GM19455 (cell line): ENCODE measurements around the gene FAM90A1.
"Not testable (repeated sequence)": the region's sequence is repeated elsewhere in the genome, so short reads cannot be mapped to it uniquely, and the experiment has no call there.

Source experiments
- ATAC-seq: cut with Tn5 transposase; IDR thresholded peaks from one replicate; pipeline ENCODE4 v1.9.1; 2021; ENCODE audit not compliant: unreplicated experiment

FAM90A1 gene

GRCh38 chr12:8179989-8180585 is 47.3 kb downstream of the FAM90A1 start:
- not testable (repeated sequence) for ATAC-seq

DNA sequence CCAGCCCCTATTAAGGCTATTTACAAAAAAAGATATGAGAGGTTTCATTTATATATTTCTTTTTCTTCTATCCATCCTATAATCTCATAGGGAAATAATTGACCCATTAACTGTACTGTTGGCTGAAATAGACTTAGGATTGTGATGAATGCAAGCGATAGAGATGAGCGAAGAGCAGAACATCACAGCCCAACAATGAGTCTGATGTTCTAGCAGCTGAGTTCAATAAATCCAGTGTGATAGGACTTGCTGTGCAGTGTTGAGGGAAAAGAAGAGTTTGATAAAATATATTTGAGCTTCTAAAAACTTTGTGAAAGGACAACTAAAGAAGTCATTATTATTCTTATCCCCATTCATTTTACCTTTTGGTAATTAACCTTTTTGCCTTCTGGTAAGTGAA is 54.5 kb downstream of the FAM90A1 start:
- not testable (repeated sequence) for ATAC-seq
